GM12872 (cell line): ENCODE results near the gene SUPT5H.

Source experiments
- TF ChIP-seq, protein P1 (sequence below): IDR thresholded peaks from 3 replicates; pipeline ENCODE4 v1.5.1; 2011; ENCODE audit warnings: low read depth, mild to moderate bottlenecking, low read length, moderate library complexity; ENCODE audit not compliant: insufficient read depth

The SUPT5H gene

DNA sequence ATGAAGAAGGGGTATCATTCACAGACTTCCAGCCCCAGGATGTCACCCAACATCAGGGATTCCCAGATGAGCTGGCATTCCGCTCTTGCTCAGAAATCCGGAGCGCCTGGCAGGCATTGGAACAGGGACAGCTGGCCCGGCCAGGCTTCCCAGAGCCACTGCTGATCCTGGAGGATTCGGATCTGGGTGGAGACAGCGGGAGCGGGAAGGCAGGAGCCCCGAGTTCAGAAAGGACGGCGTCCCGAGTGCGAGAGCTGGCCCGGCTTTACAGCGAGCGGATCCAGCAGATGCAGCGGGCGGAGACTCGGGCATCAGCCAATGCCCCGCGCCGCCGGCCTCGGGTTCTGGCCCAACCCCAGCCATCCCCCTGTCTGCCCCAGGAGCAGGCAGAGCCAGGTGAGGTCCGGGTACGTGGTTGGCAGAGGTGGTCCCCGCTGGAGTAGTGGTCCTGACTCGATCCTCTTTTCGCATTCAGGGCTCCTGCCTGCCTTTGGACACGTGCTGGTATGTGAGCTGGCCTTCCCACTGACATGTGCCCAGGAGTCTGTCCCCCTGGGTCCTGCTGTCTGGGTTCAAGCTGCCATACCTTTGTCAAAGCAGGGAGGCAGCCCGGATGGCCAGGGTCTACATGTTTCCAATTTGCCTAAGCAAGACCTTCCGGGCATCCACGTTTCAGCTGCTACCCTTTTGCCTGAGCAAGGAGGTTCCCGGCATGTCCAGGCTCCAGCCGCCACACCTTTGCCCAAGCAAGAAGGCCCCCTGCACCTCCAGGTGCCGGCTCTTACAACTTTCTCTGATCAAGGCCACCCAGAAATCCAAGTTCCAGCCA is 21.9 kb upstream of the SUPT5H start:
- TF ChIP-seq, protein P1, sequence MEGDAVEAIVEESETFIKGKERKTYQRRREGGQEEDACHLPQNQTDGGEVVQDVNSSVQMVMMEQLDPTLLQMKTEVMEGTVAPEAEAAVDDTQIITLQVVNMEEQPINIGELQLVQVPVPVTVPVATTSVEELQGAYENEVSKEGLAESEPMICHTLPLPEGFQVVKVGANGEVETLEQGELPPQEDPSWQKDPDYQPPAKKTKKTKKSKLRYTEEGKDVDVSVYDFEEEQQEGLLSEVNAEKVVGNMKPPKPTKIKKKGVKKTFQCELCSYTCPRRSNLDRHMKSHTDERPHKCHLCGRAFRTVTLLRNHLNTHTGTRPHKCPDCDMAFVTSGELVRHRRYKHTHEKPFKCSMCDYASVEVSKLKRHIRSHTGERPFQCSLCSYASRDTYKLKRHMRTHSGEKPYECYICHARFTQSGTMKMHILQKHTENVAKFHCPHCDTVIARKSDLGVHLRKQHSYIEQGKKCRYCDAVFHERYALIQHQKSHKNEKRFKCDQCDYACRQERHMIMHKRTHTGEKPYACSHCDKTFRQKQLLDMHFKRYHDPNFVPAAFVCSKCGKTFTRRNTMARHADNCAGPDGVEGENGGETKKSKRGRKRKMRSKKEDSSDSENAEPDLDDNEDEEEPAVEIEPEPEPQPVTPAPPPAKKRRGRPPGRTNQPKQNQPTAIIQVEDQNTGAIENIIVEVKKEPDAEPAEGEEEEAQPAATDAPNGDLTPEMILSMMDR, result no peak

DNA sequence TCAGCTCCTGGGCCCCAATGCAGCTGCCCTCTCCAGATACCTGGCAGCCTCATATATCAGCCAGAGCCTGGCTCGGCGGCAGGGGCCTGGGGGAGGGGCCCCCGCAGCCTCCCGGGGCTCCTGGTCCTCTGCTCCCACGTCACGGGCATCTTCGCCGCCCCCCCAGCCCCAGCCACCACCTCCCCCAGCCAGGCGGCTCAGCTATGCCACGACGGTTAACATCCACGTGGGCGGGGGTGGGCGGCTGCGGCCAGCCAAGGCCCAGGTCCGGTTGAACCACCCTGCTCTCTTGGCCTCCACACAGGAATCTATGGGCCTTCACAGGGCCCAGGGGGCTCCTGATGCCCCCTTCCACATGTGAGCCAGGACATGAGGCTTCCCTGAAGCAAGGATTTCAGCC is 20.4 kb upstream of the SUPT5H start:
- TF ChIP-seq, protein P1, result no peak

DNA sequence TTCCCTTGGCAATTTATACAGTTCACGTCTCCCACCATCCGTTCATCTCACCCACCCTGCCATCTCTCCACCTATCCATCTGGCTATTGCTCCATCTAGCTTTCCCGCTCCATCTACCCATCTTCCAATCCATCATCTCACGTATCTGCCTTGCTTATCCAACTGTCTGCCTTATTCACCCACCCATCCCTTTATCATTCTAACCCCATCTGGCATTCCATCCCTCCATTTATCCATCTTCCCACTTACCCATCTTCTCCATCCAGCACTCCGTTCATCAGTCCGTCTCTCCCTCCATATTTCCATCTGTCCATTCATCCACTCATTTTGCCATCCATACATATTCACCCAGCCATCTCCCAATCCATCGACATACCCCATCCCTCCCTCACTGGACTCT is 19.6 kb upstream of the SUPT5H start:
- TF ChIP-seq, protein P1, result no peak

DNA sequence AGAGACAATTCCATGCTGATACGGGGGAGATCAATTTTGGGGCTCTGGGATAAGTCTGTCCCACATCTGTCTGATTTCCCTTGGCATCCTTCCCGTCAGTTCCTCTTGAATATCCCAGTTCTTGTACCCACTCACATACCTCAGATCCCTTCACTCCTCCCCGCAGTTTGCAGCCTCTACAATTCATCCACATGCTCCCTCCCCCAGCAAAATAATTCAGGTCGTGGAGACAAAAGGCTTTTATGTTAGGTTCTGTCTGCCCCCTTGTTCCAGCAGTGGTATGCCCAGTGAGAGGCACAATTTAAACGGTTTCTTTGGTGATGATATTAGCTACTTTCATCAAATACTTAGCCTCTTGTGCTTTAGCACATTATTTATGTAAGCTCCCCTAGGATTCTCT is 19.2 kb upstream of the SUPT5H start:
- TF ChIP-seq, protein P1, result no peak

DNA sequence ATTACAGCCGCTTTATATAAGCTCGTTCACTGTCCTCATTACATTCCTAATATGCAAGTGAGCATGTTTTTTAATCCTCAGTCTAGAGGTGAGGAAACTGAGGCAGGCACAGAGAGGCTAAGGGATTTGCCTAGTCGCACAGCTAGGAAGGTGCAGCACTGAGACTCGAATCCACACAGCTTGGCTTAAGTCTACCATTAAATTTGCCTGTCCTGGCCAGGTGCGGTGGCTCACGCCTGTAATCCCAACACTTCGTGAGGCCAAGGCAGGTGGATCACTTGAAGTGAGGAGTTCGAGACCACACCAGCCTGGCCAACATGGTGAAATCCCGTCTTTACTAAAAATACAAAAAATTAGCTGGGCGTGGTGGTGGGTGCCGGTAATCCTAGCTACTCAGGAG is 17.7 kb upstream of the SUPT5H start:
- TF ChIP-seq, protein P1, result no peak

DNA sequence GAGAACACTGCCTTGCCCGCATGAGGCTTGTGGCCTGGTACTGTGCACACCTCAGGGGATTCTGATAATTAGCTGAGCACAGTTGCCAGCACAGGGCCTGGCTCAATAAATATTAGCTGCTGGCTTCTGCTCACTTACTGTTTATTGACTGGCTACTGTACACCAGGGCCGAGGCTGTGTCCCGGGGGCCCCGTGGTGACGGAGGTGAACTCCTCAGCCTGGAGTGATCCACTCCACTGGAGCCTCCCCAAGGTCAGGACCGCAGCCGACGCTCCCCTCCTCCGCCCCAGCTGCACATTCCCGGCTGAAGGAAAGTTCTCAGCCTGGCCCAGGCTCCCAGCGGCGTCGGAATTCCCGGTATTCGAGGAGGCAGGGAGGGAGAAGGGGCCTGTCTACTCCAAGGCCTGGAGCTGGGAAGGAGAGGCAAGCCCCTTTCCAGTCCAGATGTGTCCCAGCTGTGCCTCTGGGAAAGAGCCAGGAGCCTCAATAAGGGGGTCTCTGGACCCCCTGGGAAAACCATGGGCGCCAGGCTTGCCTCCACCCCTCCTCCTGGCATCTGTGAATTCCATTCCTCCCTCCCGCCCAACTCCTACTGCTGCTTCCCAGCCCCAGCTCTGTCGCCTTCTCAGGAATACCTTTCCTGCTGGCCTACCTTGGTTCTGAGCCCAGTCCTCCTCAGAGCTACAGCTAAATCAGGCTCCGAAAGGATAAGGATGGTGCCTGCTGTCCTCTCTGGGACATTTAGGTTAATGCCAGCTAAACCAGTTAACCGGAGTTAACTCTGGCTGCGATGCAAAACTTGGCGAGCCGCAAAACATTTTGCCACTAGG is 16.9 kb upstream of the SUPT5H start:
- TF ChIP-seq, protein P1, result no peak
